Right lung (tissue), 5 donors: ENCODE measurements around the gene LMAN1L. TPM values are rescaled to one million over a fixed set of nuclear protein-coding genes. Genes with fewer than 3 reads are reported as not detected.

Experiments
- DNase-seq, 2 donors: peaks; one replicate each; pipeline ENCODE4 v3.0.0-alpha.2; 2013
- polyA plus RNA-seq, 5 donors: library from polyadenylated mRNA; unstranded; fragments of 120-200 nt; gene quantifications; one replicate each; pipeline versions ENCODE4 v1.2.1 to v1.2.3, GENCODE V29; 2013; ENCODE audit warnings: inconsistent platforms in 1 of 5, low replicate concordance in 1 of 5; ENCODE audit not compliant: insufficient read length in 5 of 5, insufficient read depth in 1 of 5

LMAN1L gene
- polyA plus RNA-seq, 5 donors: 0.18 TPM; not detected in 4

DNA sequence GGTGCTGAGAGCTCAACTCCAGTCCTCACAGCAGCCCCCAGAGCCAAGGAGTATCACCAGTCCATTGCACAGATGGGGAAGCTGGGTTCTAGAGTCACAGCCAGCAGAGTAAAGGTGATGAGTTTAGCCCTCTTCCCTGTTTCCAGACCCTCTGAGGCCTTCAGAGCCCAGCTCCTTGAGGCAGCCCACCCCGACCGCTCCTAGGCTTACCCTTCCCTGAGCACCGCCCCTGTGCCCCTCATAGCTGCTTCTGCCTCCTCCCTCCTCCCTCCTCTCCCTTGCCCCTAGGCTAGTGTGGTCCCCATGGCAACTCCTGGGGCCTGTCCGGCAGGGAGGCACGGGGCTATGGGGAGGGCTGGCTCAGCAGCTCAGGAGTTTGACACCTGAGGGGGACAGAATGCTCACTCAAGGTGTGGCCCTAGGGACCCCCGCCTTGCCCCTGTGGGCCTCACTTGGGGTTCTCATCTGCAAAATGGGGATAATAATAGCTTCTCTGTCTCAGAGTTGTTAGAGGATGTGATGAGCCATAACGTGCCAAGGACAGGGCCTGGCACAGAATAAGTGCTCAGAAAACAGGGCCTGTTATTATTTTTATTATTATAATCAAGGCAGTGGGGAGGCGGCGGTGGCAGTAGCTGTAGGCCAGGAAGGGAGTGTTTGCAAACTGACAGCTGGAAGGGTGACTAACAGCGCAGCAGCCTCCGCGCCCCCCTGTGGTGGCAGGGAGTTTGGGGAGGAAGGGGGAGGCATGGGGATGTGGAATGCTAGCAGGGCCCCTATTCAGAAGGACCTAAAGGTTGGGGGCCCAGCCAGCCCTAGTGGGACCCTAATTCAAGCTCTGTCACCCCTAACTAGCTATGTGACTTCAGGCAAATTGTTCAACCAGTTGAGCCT is 19.3 kb upstream of the LMAN1L start:
- no peak for DNase-seq

DNA sequence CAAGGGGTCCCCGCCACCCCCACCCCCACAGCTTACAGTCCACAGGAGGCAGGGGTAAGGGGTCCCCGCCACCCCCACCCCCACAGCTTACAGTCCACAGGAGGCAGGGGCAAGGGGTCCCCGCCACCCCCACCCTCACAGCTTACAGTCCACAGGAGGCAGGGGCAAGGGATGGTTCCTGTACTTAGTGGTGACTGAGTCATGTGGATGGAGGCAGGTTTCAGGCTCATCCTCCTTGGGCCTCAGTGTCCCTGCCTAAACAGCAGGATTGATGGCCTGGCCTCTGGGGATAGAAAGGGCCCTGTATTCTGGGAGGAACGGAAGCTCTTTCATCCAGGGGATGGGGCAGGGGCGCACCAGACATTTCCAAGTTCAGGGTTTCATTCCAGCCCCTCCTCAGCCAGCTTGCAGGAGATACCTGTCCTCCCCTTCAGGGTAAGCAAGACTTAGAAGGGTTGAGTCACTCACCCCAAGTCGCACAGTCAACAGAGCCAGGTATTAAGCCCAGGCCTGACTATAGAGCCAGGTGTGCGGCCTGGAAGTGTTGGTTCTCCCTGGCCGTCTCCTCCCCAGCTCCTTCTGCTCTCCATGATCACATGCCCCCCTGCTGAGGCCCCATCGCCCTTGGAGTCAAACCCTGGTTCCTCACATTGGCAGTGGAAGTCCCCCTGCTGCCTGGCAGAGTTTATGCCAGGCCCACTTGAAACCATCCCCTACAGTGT is 18.2 kb upstream of the LMAN1L start:
- no peak for DNase-seq

DNA sequence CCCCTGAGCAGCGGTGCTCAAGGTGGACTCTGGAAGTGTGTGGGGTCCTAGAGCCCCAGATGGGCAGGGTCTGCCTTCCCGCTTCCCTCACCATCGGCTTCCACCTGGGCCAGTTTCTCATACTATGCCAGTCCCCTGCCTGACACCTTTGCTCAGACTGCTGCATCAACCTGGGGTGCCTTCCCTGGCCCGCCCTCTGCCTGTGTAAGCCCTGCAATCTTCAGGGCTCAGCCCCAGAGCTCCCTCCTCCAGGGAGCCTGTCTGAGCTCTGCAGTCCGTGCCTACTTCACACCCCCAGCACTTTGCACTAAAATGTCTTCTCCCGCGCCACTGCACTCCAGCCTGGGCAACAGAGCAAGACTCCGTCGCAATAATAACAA is 17.7 kb upstream of the LMAN1L start:
- no peak for DNase-seq

DNA sequence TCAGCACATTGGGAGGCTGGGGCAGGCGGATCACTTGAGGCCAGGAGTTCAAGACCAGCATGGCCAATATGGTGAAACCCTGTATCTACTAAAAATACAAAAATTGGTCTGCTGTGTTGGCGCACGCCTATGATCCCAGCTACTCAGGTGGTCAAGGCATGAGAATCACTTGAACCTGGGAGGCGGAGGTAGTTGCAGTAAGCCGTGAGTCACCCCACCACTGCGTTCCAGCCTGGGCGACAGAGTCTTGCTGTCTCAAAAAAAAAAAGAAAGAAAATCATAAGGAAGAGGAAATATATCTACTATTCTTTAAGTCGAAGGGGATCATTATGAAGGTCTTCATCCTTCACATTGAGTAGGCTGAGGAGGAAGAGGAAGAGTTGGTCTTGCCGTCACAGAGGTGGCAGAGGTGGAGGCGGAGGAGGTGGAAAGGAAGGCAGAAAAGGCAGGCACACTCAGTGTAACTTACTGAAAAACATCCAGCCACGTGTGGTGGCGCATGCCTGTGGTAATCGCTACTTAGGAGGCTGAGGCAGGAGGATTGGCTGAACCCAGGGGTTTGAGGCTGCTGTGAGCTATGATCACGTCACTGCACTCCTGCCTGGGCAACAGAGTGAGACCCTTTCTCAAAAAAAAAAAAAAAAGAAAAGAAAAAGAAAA is 16.5 kb upstream of the LMAN1L start:
- no peak for DNase-seq

DNA sequence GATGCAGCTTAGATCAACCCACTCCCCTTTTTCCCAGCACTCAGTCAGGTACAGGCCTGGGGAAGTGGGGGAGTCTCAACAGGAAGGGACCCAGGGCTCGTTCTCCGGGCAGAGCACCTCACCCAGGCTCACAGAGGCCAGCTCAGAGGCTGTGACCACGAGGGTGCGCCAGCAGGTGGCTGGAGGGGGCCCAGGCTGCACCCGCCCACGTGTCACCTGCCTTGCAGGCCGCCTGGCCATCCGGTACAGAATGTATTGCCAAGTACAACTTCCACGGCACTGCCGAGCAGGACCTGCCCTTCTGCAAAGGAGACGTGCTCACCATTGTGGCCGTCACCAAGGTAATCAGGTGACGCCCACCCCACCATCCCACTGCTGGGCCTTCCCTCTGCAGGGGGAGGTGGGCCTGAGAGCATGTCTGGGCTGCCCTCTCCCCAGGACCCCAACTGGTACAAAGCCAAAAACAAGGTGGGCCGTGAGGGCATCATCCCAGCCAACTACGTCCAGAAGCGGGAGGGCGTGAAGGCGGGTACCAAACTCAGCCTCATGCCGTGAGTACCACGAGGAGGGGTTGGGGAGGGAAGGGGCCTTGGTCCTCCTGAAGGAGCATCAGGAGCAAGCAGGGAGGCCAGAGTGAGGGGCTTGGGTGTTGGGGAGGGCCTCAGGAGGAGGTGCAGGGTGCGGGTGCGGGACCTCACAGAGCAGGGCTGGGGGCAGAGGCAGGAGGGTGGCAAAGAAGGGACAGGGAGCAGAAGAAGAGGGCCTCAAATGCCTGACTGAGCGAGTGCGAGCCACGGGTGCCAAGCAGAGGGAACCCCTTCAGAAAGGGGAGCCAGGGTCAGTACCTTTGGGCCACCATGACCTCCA is 14.0 kb upstream of the LMAN1L start:
- no peak for DNase-seq

DNA sequence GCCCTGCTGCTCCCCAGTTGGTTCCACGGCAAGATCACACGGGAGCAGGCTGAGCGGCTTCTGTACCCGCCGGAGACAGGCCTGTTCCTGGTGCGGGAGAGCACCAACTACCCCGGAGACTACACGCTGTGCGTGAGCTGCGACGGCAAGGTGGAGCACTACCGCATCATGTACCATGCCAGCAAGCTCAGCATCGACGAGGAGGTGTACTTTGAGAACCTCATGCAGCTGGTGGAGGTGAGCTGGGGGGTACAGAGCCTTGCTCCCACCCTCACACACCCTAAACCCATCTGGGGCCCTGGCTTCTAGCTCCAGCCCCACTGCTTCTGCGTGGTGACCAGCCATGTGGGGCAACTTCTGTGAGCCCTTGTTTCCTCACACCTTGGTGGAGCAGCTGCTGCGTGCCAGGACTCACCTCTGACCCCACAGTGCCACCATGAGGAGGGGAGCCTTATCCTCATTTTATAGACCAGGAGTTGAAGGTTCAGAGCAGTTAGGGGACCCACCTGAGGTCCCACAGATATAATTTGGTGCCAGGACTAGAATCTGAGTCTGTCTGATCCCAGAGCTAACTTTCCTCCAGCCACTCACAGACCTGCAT is 13.3 kb upstream of the LMAN1L start:
- DNase-seq: no peak

DNA sequence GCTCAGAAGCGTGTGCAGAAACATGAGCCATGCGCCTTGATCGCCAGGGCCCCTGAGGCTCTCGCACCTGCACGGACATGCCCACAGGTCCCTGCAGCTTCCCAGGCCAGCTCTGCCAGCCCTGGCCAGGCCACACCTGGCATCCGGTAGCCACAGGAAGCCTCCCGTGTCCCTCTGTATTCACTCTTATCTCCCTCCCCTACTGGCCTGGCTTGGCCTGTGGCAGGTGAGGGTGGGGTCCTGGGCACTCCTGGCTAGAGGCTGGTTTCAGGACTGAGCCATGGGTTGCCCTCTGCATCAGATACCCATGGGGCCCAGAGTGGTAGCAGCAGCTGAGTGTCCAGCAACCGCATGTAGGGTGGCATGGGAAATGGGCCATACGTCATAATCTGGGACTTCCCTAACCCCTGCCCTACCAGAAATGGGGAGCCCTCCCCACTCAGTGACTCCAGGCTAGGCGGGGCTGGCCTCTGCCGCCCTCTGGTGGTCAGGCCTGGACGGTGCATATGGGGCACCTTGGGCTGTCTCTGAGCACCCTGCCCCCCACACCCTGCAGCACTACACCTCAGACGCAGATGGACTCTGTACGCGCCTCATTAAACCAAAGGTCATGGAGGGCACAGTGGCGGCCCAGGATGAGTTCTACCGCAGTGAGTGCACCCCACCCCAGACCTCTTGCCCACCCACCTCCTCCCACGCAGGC is 12.6 kb upstream of the LMAN1L start:
- no peak for DNase-seq

DNA sequence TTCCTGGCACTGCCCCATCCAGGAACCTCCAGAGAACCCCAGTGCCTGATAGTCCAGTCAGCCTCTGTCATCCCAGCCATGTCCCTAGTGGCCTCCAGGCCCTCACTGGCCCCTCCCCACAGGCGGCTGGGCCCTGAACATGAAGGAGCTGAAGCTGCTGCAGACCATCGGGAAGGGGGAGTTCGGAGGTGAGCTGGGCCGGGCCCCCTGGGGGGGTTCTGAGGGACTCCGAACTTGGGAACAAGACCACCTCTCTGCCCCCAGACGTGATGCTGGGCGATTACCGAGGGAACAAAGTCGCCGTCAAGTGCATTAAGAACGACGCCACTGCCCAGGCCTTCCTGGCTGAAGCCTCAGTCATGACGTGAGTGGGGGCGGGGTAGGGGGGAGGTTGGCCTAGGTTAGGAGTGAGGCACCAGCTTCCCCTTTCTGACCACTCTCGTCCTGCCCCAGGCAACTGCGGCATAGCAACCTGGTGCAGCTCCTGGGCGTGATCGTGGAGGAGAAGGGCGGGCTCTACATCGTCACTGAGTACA is 12.0 kb upstream of the LMAN1L start:
- DNase-seq: no peak

DNA sequence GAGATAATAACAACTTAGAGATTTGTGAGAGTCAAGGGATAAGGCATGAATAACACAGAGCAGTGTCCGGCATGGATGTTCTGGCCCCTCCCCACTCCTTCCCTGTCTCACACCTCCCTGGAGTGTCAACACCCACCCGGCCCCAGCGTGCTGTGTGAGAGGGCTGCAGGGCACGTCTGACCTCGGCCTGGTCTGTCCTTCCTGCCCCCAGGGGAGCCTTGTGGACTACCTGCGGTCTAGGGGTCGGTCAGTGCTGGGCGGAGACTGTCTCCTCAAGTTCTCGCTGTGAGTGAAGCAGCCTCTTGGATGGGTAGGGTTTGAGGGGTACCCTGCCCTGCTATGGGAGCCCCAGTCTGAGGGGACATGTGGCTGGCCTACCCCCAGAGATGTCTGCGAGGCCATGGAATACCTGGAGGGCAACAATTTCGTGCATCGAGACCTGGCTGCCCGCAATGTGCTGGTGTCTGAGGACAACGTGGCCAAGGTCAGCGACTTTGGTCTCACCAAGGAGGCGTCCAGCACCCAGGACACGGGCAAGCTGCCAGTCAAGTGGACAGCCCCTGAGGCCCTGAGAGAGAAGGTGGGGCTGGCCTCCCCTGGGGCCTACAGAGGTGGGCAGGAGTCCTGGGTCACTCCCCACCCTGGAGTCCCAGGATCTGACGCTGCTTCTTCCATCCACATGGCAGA is 11.2 kb upstream of the LMAN1L start:
- no peak for DNase-seq

DNA sequence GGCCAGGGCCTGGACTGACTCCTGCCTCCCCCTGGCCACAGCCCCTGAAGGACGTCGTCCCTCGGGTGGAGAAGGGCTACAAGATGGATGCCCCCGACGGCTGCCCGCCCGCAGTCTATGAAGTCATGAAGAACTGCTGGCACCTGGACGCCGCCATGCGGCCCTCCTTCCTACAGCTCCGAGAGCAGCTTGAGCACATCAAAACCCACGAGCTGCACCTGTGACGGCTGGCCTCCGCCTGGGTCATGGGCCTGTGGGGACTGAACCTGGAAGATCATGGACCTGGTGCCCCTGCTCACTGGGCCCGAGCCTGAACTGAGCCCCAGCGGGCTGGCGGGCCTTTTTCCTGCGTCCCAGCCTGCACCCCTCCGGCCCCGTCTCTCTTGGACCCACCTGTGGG is 10.3 kb upstream of the LMAN1L start:
- DNase-seq: no peak

DNA sequence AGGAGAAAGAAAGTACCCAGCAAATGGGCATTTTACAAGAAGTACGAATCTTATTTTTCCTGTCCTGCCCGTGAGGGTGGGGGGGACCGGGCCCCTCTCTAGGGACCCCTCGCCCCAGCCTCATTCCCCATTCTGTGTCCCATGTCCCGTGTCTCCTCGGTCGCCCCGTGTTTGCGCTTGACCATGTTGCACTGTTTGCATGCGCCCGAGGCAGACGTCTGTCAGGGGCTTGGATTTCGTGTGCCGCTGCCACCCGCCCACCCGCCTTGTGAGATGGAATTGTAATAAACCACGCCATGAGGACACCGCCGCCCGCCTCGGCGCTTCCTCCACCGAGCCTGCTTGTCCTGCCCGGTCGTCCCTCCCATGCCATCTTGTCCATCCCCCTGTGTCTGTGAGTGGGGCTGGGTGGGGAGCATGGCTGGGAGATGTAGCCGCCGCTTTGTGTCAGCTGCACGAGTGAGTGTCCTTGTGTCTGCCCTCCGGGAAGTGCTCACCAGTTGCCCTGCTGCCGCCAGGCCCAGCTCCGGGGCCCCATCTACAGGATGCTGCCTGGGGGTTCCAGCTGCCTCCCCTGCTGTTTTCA is 9.7 kb upstream of the LMAN1L start:
- DNase-seq: no peak

DNA sequence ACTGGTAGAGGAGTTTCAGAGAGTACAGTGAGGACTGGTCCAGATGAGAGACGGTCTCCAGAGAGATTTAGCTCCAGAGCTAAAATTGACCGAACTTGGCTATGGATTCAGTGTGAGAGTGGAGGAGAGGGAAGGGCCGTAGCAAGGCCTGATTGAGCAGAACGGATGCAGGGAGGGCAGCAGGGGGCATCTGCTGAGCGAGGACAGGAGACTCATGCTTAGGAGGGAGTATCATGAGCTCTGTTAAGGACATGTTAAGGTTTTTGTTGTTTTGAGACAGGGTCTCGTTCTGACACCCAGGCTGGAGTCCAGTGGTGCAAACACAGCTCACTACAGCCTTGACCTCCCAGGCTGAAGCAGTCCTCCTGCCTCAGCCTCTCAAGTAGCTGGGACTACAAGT is 7.7 kb upstream of the LMAN1L start:
- no peak for DNase-seq

DNA sequence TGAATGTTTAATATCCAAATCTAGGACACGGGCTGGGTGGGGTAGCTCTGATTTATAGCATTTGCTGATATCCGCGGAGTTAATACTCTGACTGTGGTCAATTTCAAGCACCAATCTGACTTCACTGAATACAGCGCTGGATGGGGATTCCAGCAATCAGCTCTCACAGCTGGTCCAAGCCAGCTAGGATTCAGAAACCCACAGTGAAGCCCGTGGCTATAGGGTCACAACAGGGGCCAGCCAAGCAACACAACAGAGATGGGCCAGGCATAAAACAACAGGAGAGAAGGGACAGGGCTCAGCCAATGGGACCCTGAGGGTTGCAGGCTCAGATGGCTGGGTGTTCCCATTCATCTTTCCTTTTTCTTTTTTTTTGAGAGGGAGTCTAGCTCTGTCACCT is 5.4 kb upstream of the LMAN1L start:
- DNase-seq: no peak

DNA sequence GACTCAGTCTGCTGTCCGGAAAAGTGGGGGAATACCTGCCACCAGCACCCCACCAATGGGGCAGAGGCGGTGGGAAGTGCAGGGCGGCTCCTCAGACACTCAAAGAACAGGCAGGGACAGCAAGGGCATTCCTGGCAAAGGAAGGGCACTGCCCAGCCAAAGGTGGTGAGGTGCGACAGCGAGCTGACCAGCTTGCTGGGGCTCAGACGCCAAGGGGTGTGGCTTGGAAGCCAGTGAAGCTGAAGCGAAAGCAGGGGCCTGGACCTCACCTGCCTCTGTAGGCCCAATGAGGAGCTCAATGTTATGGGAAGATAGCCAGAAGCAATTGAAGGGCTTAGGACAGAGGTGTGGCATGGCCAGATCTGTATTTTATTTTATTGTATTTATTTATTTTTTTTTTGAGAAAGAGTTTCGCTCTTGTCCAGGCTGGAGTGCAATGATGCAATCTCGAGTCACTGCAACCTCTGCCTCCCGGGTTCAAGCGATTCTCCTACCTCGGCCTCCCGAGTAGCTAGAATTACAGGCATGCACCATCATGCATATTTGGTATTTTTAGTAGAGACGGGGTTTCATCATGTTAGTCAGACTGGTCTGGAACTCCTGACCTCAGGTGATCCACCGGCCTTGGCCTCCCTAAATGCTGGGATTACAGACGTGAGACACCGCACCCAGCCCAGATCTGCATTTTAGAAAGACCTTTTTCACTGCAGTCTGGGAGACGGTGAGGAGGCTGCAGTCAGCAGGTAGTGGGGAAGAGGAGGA is 4.4 kb upstream of the LMAN1L start:
- DNase-seq: no peak

DNA sequence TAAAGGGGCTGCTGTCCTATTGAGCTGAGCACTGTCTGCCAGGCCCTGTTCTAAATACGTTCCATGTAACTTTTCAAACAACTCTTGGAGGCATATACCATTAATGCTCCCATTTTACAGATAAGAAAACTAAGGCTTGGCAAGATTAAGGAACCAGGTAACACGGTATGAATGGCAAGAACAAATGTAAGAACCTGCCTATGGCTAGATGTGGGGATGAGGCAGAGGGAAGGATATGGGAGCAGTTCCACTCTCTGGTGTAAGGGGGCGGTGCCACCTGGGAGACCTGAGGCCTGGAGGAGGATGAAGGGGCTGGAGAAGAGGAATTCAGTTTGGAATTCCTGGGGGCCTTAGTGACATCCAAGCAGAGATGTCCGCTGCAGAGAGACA is 3.8 kb upstream of the LMAN1L start:
- no peak for DNase-seq

DNA sequence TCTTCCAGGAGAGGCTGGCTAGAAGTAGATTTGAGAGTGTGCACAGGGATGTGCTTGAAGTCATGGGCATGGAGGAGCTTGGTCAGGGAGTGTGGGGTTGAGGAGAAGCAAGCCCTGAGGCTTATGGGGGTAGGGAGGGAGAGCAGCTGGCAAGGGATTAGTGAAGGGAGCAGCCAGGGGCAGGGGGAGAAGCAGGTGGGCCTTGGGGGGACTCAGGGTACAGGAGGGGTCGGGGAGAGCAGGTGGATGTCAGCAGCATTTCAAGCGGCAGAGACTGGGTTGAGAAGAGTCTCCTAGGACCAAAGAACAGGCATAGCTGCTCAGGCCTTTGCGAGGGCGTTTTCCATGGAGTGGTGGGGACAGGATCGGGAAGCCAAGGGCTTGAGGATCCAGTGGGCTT is 3.4 kb upstream of the LMAN1L start:
- no peak for DNase-seq

DNA sequence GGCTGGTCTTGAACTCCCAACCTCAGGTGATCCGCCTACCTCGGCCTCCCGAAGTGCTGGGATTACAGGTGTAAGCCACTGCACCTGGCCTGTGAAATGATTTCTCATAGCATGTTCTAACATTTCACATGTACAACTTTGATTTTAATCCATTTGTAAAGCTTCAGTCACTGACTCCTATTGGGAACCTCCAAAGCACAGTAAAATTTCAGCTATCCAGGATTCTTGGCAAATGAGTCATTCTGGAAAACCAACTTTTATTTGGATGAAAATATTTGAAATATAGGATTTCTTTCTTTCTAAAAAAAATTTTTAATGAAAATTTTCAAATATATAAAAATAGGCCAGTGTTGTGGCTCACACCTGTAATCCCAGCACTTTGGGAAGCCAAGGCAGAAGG is 2.7 kb upstream of the LMAN1L start:
- DNase-seq: no peak

DNA sequence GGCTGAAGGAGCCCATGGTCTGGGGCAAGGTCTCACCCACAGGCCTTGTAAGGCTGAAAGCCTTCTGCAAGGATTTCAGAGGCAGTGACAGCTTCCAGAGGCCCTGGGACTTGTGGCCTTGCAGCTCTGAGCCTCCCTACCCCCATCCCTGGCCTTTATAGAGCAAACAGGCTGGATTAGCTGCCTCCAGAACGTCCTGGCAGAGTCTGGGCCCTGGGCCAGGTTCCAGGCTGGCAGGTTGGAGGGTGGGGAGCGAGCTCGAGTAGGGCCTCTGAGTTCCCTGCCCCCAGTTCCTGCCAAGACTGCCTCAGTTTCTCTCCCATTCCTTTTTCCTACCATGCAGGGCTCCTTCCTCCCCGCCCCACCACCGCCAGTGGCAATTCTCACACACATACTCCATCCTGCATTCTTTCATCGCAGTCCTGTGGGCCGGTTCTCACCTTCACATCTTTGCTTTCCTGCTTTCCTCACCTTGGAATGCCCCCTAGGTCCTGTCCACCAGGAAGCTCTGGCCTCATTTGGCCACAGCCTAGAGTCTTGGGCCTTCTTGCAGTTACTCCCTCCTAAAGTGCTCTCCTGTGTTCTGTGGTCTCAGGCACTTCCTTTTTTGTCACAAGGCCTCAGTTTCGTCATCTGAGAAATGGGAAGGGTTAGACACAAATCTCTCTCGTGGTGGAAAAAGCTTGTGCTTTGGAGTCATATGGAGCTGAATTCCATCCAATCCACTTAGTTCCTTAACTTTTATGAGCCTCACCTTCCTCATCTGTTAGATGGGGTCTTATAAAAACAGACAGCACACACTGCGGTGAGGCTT is 2.7 kb downstream of the LMAN1L start:
- no peak for DNase-seq
